ENCODE measurements around the gene CHST4. TPM values are rescaled to one million over a fixed set of nuclear protein-coding genes. Genes with fewer than 3 reads are reported as not detected.
"Not testable (repeated sequence)": the region's sequence is repeated elsewhere in the genome, so short reads cannot be mapped to it uniquely, and the experiment has no call there.

CHST4 gene
- polyA plus RNA-seq, 2 of the 4 experiments (the other 2 are of a cell fraction) = 0.04 to 0.08 TPM

GRCh38 chr16:71576971-71577370, 50.7 kb downstream of the CHST4 start, which contains the start of gene TAT:
TSS of gene TAT (minus strand) at chr16:71577092. CDS start at chr16:71576415, 677 bp downstream.
- CTCF ChIA-PET = interaction anchor here (1.1 to 3.2 kb wide), 3 partner anchors 12 to 34 kb away, joined by 3 to 15 read pairs (median 13); no protein-coding TSS in a partner anchor
- Histone ChIP-seq H3K4me1 (peaks cover 21% of the 10 kb centered on the region), H3K9me3 (no peaks in the 10 kb centered on the region), H3K4me3 (no peak within 1 kb of the TSS), H3K4me2 (no peak within 1 kb of the TSS), H3K27ac (no peak within 1 kb of the TSS)
- 55% methylated on average over 3 of the region's 3 CpGs for WGBS (ENCODE audit: missing lambda C conversion rate)
- FAIRE-seq (no peak), ATAC-seq (no peak), DNase-seq (ENCODE audit: low read depth in 1 of 2, low spot score in 1 of 2) (no peak)
- POLR2A ChIA-PET = no interaction called here
- TF ChIP-seq SREBF2 (IDR thresholded peaks at IDR 0.05) (no peak), CHD2 (IDR thresholded peaks at IDR 0.05; ENCODE audit: low read length, partially characterized antibody) (no peak), EHF (CRISPR knock-in tag; IDR thresholded peaks at IDR 0.05) (no peak), ZFP36 (IDR thresholded peaks at IDR 0.05; ENCODE audit: borderline replicate concordance, partially characterized antibody) (no peak)

GRCh38 chr16:71582553-71582848, 56.3 kb downstream of the CHST4 start:
- H3K4me1 ChIP-seq = peaks cover 14% of the 10 kb centered on the region
- FAIRE-seq; H3K27ac ChIP-seq; H3K4me2 ChIP-seq; H3K4me3 ChIP-seq; H3K9me3 ChIP-seq; POLR2A ChIA-PET; ATAC-seq; DNase-seq (ENCODE audit: low read depth in 1 of 2, low spot score in 1 of 2): not testable (repeated sequence)
- WGBS (ENCODE audit: missing lambda C conversion rate) = 80% methylated on average over 5 of the region's 5 CpGs
- CTCF ChIA-PET = interaction anchor here (0.7 to 2.6 kb wide), 3 partner anchors 9 to 80 kb away, joined by 3 to 14 read pairs (median 3); no protein-coding TSS in a partner anchor

GRCh38 chr16:71584543-71585317, 58.5 kb downstream of the CHST4 start:
- Histone ChIP-seq H3K4me2 (peak overlapping the region; percentile 55), H3K4me1 (peaks cover 14% of the 10 kb centered on the region), H3K27ac (peak overlapping the region; percentile 12 to 41; a peak in 1 of 6 replicates), H3K4me3 (no peak overlapping the region), H3K9me3 (no peaks in the 10 kb centered on the region)
- TF ChIP-seq CHD4 (IDR thresholded peaks at IDR 0.05; ENCODE audit: borderline replicate concordance) (no peak), CEBPB (IDR thresholded peaks at IDR 0.05) (no peak), HOXA7 (CRISPR knock-in tag; IDR thresholded peaks at IDR 0.05) (no peak), FOSL2 (IDR thresholded peaks at IDR 0.05) (no peak), FOSL2 (CRISPR knock-in tag; IDR thresholded peaks at IDR 0.05) (no peak), USF2 (IDR thresholded peaks at IDR 0.05) (no peak), HOXB13 (CRISPR knock-in tag; IDR thresholded peaks at IDR 0.05; ENCODE audit: low read depth) (no peak), ESRRA (IDR thresholded peaks at IDR 0.05; ENCODE audit: borderline replicate concordance, low read length) (no peak), CBX2 (IDR thresholded peaks at IDR 0.05; ENCODE audit: borderline replicate concordance, low read depth) (no peak), MAX (IDR thresholded peaks at IDR 0.05) (no peak), RCOR1 (IDR thresholded peaks at IDR 0.05; ENCODE audit: low read depth, low read length) (no peak), MYC (IDR thresholded peaks at IDR 0.05; ENCODE audit: borderline replicate concordance, low read length) (no peak), KDM1A (IDR thresholded peaks at IDR 0.05; ENCODE audit: low read depth) (no peak)
- POLR2A ChIA-PET = no interaction called here
- WGBS (ENCODE audit: missing lambda C conversion rate) = 58% methylated on average over 3 of the region's 3 CpGs
- ATAC-seq (peak in 1 of 2 experiments; percentile 27; a peak in 1 of 6 replicates), FAIRE-seq (no peak), DNase-seq (ENCODE audit: low read depth in 1 of 2, low spot score in 1 of 2) (no peak)
- CTCF ChIA-PET = interaction anchor here (1.0 to 3.4 kb wide), 4 partner anchors 11 to 27 kb away, joined by 3 to 17 read pairs (median 10); no protein-coding TSS in a partner anchor

GRCh38 chr16:71585318-71585703, 59.1 kb downstream of the CHST4 start:
- no peak overlapping the region for H3K4me3 ChIP-seq
- WGBS (ENCODE audit: missing lambda C conversion rate) = 4% methylated on average over 4 of the region's 4 CpGs
- TF ChIP-seq GATA3 (IDR thresholded peaks at IDR 0.05; ENCODE audit: borderline replicate concordance) (no peak), ZSCAN20 (CRISPR knock-in tag; IDR thresholded peaks at IDR 0.05) (no peak), E2F6 (IDR thresholded peaks at IDR 0.05; ENCODE audit: borderline replicate concordance, low read depth) (no peak), MYC (IDR thresholded peaks at IDR 0.05; ENCODE audit: borderline replicate concordance, low read length) (no peak), FOSL2 (IDR thresholded peaks at IDR 0.05) (no peak), FOSL2 (CRISPR knock-in tag; IDR thresholded peaks at IDR 0.05) (no peak), HES2 (IDR thresholded peaks at IDR 0.05) (no peak), TP53 (CRISPR knock-in tag; IDR thresholded peaks at IDR 0.05) (no peak), HDAC2 (IDR thresholded peaks at IDR 0.05) (no peak), MAZ (IDR thresholded peaks at IDR 0.05; ENCODE audit: borderline replicate concordance, low read depth, low read length) (no peak), EHF (CRISPR knock-in tag; IDR thresholded peaks at IDR 0.05) (no peak), NR3C1 (IDR thresholded peaks at IDR 0.05) (no peak), FOXS1 (CRISPR knock-in tag; IDR thresholded peaks at IDR 0.05) (no peak), HEYL (CRISPR knock-in tag; IDR thresholded peaks at IDR 0.05) (no peak), HOXB5 (CRISPR knock-in tag; IDR thresholded peaks at IDR 0.05) (no peak), JUNB (IDR thresholded peaks at IDR 0.05) (no peak)
- peak overlapping the region; percentile 55 for H3K4me2 ChIP-seq
- H3K4me1 ChIP-seq = peaks cover 14% of the 10 kb centered on the region
- H3K9me3 ChIP-seq = no peaks in the 10 kb centered on the region
- ChIA-PET POLR2A (no interaction called here), CTCF (interaction anchor here (1.0 to 3.4 kb wide), 3 partner anchors 11 to 25 kb away, joined by 3 to 17 read pairs (median 7); no protein-coding TSS in a partner anchor)
- ATAC-seq = peak in 1 of 2 experiments; percentile 35; a peak in 1 of 6 replicates
- peak overlapping the region; percentile 12 to 41; a peak in 1 of 6 replicates for H3K27ac ChIP-seq
- DNase-seq (ENCODE audit: low read depth in 1 of 2, low spot score in 1 of 2) = peak in 1 of 2 experiments; percentile 12
- FAIRE-seq = no peak

Measured in A549 (cell line).